IMR-90 (cell line): Measurements from ENCODE around the gene ALKBH6. TPM values are rescaled to one million over a fixed set of nuclear protein-coding genes. Genes with fewer than 3 reads are reported as not detected.

Experiments
- ATAC-seq: fragments of 200-7000 bp; cut with Tn5 transposase; 2 replicates; pipeline ENCODE4 v1.9.1; 2020; ENCODE audit warnings: low read depth, mild to moderate bottlenecking, moderate library complexity
- BruUV-seq: library from RNA; stranded (reverse); fragments of 400-500 nt; replicated peaks from 2 replicates; lab custom pipeline; 2021; lab: Mats Ljungman, UMichigan
- CTCF ChIA-PET: fragments of 300-600 bp; formaldehyde crosslinking; extraction: SDS; loops from one replicate; lab custom pipeline; 2021; ENCODE audit warnings: antibody characterized with exemption; lab: Yijun Ruan, JAX
- POLR2A ChIA-PET: fragments of 300-600 bp; sonication (Branson Sonifier 250); formaldehyde crosslinking; loops from one replicate; lab custom pipeline; 2022; ENCODE audit warnings: antibody characterized with exemption; ENCODE audit not compliant: unreplicated experiment; lab: Charles Lee
- DNase-seq: peaks from one replicate; pipeline ENCODE4 v3.0.0; 2013
- H2AFZ ChIP-seq: replicated peaks from 2 replicates; pipeline ENCODE3; 2013; ENCODE audit warnings: low read length, mild to moderate bottlenecking; ENCODE audit not compliant: poor library complexity
- H2AK5ac ChIP-seq: 2 replicates; pipeline ENCODE4 v1.6.1; 2013; ENCODE audit warnings: low read depth, low read length, inconsistent platforms
- H2AK9ac ChIP-seq: replicated peaks from 2 replicates; pipeline ENCODE3; 2013; ENCODE audit warnings: mild to moderate bottlenecking, low read depth, low read length, moderate library complexity; ENCODE audit not compliant: poor library complexity
- H2BK120ac ChIP-seq: 2 replicates; pipeline ENCODE4 v1.6.1; 2013; ENCODE audit warnings: low read depth, low read length, inconsistent platforms
- H2BK15ac ChIP-seq: 3 replicates; pipeline ENCODE4 v1.6.1; 2013; ENCODE audit warnings: low read depth, low read length, inconsistent platforms
- H2BK20ac ChIP-seq: 2 replicates; pipeline ENCODE4 v1.6.1; 2013; ENCODE audit warnings: low read depth, mild to moderate bottlenecking, inconsistent platforms, low read length, moderate library complexity
- H2BK5ac ChIP-seq: 2 replicates; pipeline ENCODE4 v1.6.1; 2013; ENCODE audit warnings: mild to moderate bottlenecking, low read depth, low read length, inconsistent platforms; ENCODE audit not compliant: poor library complexity, severe bottlenecking
- H3K14ac ChIP-seq: replicated peaks from 2 replicates; pipeline ENCODE4 v1.6.1; 2013; ENCODE audit warnings: low read depth, low read length, inconsistent platforms
- H3K18ac ChIP-seq: 2 replicates; pipeline ENCODE4 v1.6.1; 2013; ENCODE audit warnings: low read depth, low read length, control low read depth
- H3K23ac ChIP-seq: 2 replicates; pipeline ENCODE4 v1.6.1; 2013; ENCODE audit warnings: low read depth, low read length, inconsistent platforms
- H3K27ac ChIP-seq: 2 replicates; pipeline ENCODE4 v1.5.1; 2013; ENCODE audit warnings: mild to moderate bottlenecking, control low read depth, low read length; ENCODE audit not compliant: insufficient read depth
- H3K27me3 ChIP-seq: 2 replicates; pipeline ENCODE4 v1.6.1; 2013; ENCODE audit warnings: low read length; ENCODE audit not compliant: control insufficient read depth, insufficient read depth
- H3K36me3 ChIP-seq: 2 replicates; pipeline ENCODE4 v1.6.1; 2013; ENCODE audit warnings: low read length, mixed read lengths; ENCODE audit not compliant: control insufficient read depth, insufficient read depth
- H3K4ac ChIP-seq: 2 replicates; pipeline ENCODE4 v1.6.1; 2013; ENCODE audit warnings: low read depth, low read length, inconsistent platforms
- H3K4me1 ChIP-seq: 2 replicates; pipeline ENCODE4 v1.6.1; 2013; ENCODE audit warnings: low read length, mixed read lengths; ENCODE audit not compliant: control insufficient read depth, insufficient read depth
- H3K4me2 ChIP-seq: 2 replicates; pipeline ENCODE4 v1.6.1; 2013; ENCODE audit warnings: low read depth, mild to moderate bottlenecking, control low read depth, low read length, moderate library complexity
- H3K4me3 ChIP-seq: 2 replicates; pipeline ENCODE4 v1.5.1; 2013; ENCODE audit warnings: low read depth, mild to moderate bottlenecking, control low read depth, low read length, moderate library complexity; ENCODE audit not compliant: insufficient read depth
- H3K56ac ChIP-seq: 2 replicates; pipeline ENCODE4 v1.6.1; 2013; ENCODE audit warnings: low read length, inconsistent platforms; ENCODE audit not compliant: insufficient read depth; ENCODE audit errors: extremely low read depth
- H3K79me1 ChIP-seq, 2 experiments: 2 replicates each; pipeline ENCODE4 v1.6.1; 2013; ENCODE audit warnings: low read length in 2 of 2, inconsistent platforms in 1 of 2, low read depth in 1 of 2
- H3K9ac ChIP-seq: 2 replicates; pipeline ENCODE4 v1.6.1; 2013; ENCODE audit warnings: low read depth, low read length, control low read depth
- H3K9me1 ChIP-seq: 2 replicates; pipeline ENCODE4 v1.6.1; 2013; ENCODE audit warnings: low read length, inconsistent platforms; ENCODE audit not compliant: insufficient read depth
- H3K9me3 ChIP-seq: 2 replicates; pipeline ENCODE4 v1.6.1; 2013; ENCODE audit warnings: low read length; ENCODE audit not compliant: control insufficient read depth, insufficient read depth
- H4K20me1 ChIP-seq: 2 replicates; pipeline ENCODE4 v1.6.1; 2013; ENCODE audit warnings: low read length, inconsistent platforms; ENCODE audit not compliant: insufficient read depth
- H4K5ac ChIP-seq: 2 replicates; pipeline ENCODE4 v1.6.1; 2013; ENCODE audit warnings: mild to moderate bottlenecking, low read depth, low read length, control low read depth
- H4K8ac ChIP-seq, 2 experiments: 2 replicates each; pipeline ENCODE4 v1.6.1; 2013; ENCODE audit warnings: low read depth in 2 of 2, low read length in 2 of 2, control low read depth in 1 of 2, inconsistent platforms in 1 of 2
- H4K91ac ChIP-seq: 2 replicates; pipeline ENCODE4 v1.6.1; 2013; ENCODE audit warnings: low read depth, low read length, inconsistent platforms; ENCODE audit not compliant: insufficient read depth
- BHLHE40 ChIP-seq: fragments of 150-350 bp; IDR thresholded peaks from 2 replicates; pipeline ENCODE4 v1.6.1; 2016; ENCODE audit warnings: mild to moderate bottlenecking, low read depth, low read length
- CEBPB ChIP-seq: IDR thresholded peaks from 2 replicates; pipeline ENCODE4 v1.6.1; 2012; ENCODE audit warnings: low read depth, low read length, improper control_type of control experiment
- CHD1 ChIP-seq: IDR thresholded peaks from 2 replicates; pipeline ENCODE4 v1.6.1; 2012; ENCODE audit warnings: low read depth, low read length, improper control_type of control experiment
- CTCF ChIP-seq: conservative IDR thresholded peaks from 2 replicates; pipeline ENCODE4 v1.5.1; 2012; ENCODE audit warnings: mild to moderate bottlenecking, low read depth, low read length, improper control_type of control experiment
- FOS ChIP-seq: fragments of 150-350 bp; IDR thresholded peaks from 2 replicates; pipeline ENCODE4 v1.6.1; 2016; ENCODE audit warnings: low read depth, low read length
- MAZ ChIP-seq: IDR thresholded peaks from 2 replicates; pipeline ENCODE4 v1.6.1; 2012; ENCODE audit warnings: low read depth, mild to moderate bottlenecking, low read length, improper control_type of control experiment, moderate library complexity, borderline replicate concordance
- MXI1 ChIP-seq: IDR thresholded peaks from 2 replicates; pipeline ENCODE4 v1.6.1; 2012; ENCODE audit warnings: low read depth, mild to moderate bottlenecking, low read length, moderate library complexity, borderline replicate concordance
- NFE2L2 ChIP-seq: fragments of 150-350 bp; IDR thresholded peaks from 2 replicates; pipeline ENCODE4 v1.6.1; 2016; ENCODE audit warnings: low read depth, mild to moderate bottlenecking, low read length
- POLR2A ChIP-seq: IDR thresholded peaks from 2 replicates; pipeline ENCODE4 v1.6.1; 2012; ENCODE audit warnings: mild to moderate bottlenecking, low read depth, low read length
- RAD21 ChIP-seq: IDR thresholded peaks from 2 replicates; pipeline ENCODE4 v1.6.1; 2012; ENCODE audit warnings: low read length, improper control_type of control experiment
- RCOR1 ChIP-seq: IDR thresholded peaks from 2 replicates; pipeline ENCODE4 v1.6.1; 2012; ENCODE audit warnings: mild to moderate bottlenecking, low read length, improper control_type of control experiment; ENCODE audit not compliant: insufficient replicate concordance
- RFX5 ChIP-seq: IDR thresholded peaks from 2 replicates; pipeline ENCODE4 v1.8.0; 2012; ENCODE audit warnings: low read depth, mild to moderate bottlenecking, low read length, moderate library complexity
- SMC3 ChIP-seq: fragments of 150-350 bp; IDR thresholded peaks from 2 replicates; pipeline ENCODE4 v1.6.1; 2016; ENCODE audit warnings: low read depth, mild to moderate bottlenecking, antibody characterized with exemption, low read length, moderate library complexity
- WGBS, 2 experiments: methylation state at CpG; one replicate each; pipeline versions ENCODE4 v1.1.5 to v1.1.7; 2013; ENCODE audit warnings: missing lambda C conversion rate in 2 of 2; ENCODE audit not compliant: insufficient read length in 1 of 2; ENCODE audit errors: extremely low coverage in 2 of 2; 5-methylcytosine and 5-hydroxymethylcytosine counted together
- dilution Hi-C: fragments of 300-500 bp; cut with HindIII; formaldehyde crosslinking; loops from one replicate; pipeline ENCODE4 v1.14.3; 2018; ENCODE audit warnings: low sequenced_read_pairs; ENCODE audit not compliant: unreplicated experiment
- in situ Hi-C: fragments of 300-500 bp; cut with MboI; formaldehyde crosslinking; loops from 3 replicates; pipeline ENCODE4 v1.14.3; 2019; ENCODE audit warnings: low sequenced_read_pairs, inconsistent platforms, mixed read lengths
- intact Hi-C: fragments of 100-400 bp; cut with micrococcal nuclease; formaldehyde crosslinking; loops from 2 replicates; pipeline ENCODE4 v1.10.0; 2022
- polyA plus RNA-seq, 3 experiments: library from polyadenylated mRNA; depleted of rRNA; stranded (reverse); fragments of >200 nt; gene quantifications; 2 replicates each; pipeline ENCODE4 v1.2.3, GENCODE V29; 2012; ENCODE audit warnings: low replicate concordance in 1 of 3
- total RNA-seq: library from RNA; depleted of rRNA; stranded (reverse); fragments of >200 nt; gene quantifications from 2 replicates; pipeline ENCODE4 v1.2.3, GENCODE V29; 2012
- TF ChIP-seq, protein P1 (sequence below): fragments of 150-350 bp; IDR thresholded peaks from 2 replicates; pipeline ENCODE4 v1.6.1; 2017; ENCODE audit warnings: mild to moderate bottlenecking, antibody characterized with exemption, low read length, low read depth
- TF ChIP-seq, protein P2 (sequence below): fragments of 150-350 bp; IDR thresholded peaks from 2 replicates; pipeline ENCODE4 v1.6.1; 2016; ENCODE audit warnings: low read depth, mild to moderate bottlenecking, low read length, moderate library complexity, borderline replicate concordance

ALKBH6 gene
- total and polyA plus RNA-seq, 2 of the 4 experiments (the other 2 are of a cell fraction) = 12.9 to 38.7 TPM

DNA sequence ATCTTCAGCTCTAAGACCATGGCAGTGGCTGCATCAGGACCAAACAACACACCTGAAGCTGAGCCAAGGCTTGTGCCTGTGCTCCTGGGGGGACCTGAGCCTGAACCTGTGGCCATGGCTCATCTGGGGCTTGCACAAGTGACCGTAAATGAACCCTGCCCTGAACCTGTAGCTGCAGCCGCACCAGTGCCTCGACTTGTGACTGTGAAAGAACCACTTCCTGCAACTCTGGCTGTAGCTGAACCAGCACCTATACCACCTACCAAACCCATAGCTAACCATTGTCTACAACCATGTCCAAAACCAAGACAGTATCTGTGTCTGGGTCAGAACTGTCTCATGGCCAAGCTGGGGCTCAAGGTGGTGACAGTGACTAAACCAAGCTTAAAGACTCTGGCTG, 47.2 kb downstream of the ALKBH6 start:
- peaks cover 2% of the 10 kb centered on the region; the same call in 1 of the 2 replicates for H3K27me3 ChIP-seq
- H2AK9ac ChIP-seq = no peak overlapping the region
- no peak overlapping the region for H3K56ac ChIP-seq
- no peak overlapping the region for H3K4me2 ChIP-seq
- WGBS, 2 experiments = 33% methylated on average over 1 of the region's 3 CpGs; no CpG with 5 or more reads in 1 of the 2 experiments
- no peaks in the 10 kb centered on the region for H3K79me1 ChIP-seq
- ATAC-seq (no peak), DNase-seq (no peak)
- in situ Hi-C loops = no loop called here
- no TSS peak for BruUV-seq
- no peak overlapping the region for H4K91ac ChIP-seq
- no peak overlapping the region for H3K4me3 ChIP-seq
- H2AK5ac ChIP-seq = no peak overlapping the region
- H3K27ac ChIP-seq = no peak overlapping the region
- H2AFZ ChIP-seq = no peak overlapping the region
- ChIA-PET CTCF (no interaction called here), POLR2A (no interaction called here)
- no peak overlapping the region for H3K18ac ChIP-seq
- H2BK120ac ChIP-seq = no peak overlapping the region
- dilution Hi-C loops = no loop called here
- no peak overlapping the region for H4K8ac ChIP-seq
- no peak overlapping the region for H3K9ac ChIP-seq
- H2BK15ac ChIP-seq = no peak overlapping the region
- intact Hi-C loops = no loop called here
- H3K4me1 ChIP-seq = no peaks in the 10 kb centered on the region
- TF ChIP-seq FOS (no peak), MXI1 (no peak), CEBPB (no peak), RAD21 (no peak), NFE2L2 (no peak), POLR2A (no peak), CHD1 (no peak), MAZ (no peak), CTCF (no peak), RFX5 (no peak), BHLHE40 (no peak), RCOR1 (no peak), SMC3 (no peak)
- TF ChIP-seq, protein P1, sequence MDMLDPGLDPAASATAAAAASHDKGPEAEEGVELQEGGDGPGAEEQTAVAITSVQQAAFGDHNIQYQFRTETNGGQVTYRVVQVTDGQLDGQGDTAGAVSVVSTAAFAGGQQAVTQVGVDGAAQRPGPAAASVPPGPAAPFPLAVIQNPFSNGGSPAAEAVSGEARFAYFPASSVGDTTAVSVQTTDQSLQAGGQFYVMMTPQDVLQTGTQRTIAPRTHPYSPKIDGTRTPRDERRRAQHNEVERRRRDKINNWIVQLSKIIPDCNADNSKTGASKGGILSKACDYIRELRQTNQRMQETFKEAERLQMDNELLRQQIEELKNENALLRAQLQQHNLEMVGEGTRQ = no peak
- TF ChIP-seq, protein P2, sequence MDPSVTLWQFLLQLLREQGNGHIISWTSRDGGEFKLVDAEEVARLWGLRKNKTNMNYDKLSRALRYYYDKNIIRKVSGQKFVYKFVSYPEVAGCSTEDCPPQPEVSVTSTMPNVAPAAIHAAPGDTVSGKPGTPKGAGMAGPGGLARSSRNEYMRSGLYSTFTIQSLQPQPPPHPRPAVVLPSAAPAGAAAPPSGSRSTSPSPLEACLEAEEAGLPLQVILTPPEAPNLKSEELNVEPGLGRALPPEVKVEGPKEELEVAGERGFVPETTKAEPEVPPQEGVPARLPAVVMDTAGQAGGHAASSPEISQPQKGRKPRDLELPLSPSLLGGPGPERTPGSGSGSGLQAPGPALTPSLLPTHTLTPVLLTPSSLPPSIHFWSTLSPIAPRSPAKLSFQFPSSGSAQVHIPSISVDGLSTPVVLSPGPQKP = no peak
- no peaks in the 10 kb centered on the region for H3K36me3 ChIP-seq
- no peak overlapping the region for H3K4ac ChIP-seq
- no peak overlapping the region for H2BK5ac ChIP-seq
- H3K14ac ChIP-seq = no peak overlapping the region
- H2BK20ac ChIP-seq = no peak overlapping the region
- no peak overlapping the region for H3K23ac ChIP-seq
- no peaks in the 10 kb centered on the region for H3K9me1 ChIP-seq
- no peak overlapping the region for H4K5ac ChIP-seq
- no peaks in the 10 kb centered on the region for H4K20me1 ChIP-seq
- H3K9me3 ChIP-seq = no peaks in the 10 kb centered on the region
